HG02588 (cell line): ENCODE results near the gene TVP23A.

Source experiments
- ATAC-seq: cut with Tn5 transposase; IDR thresholded peaks from one replicate; pipeline ENCODE4 v1.9.1; 2021; ENCODE audit warnings: mild to moderate bottlenecking, moderate library complexity; ENCODE audit not compliant: unreplicated experiment

The TVP23A gene

GRCh38 chr16:10817963-10818941, at the start of gene TVP23A:
Gene TVP23A (minus strand): TSS chr16:10818794. CDS start chr16:10818493, 301 bp downstream.
- no peak for ATAC-seq

- no peak for ATAC-seq
Measured at GRCh38 chr16:10868104-10868595, 49.6 kb upstream of the TVP23A start.

GRCh38 chr16:10867199-10867598, 48.6 kb upstream of the TVP23A start:
- ATAC-seq = no peak

- ATAC-seq = no peak
Measured at GRCh38 chr16:10865991-10866966, 47.7 kb upstream of the TVP23A start.

GRCh38 chr16:10862438-10862837, 43.8 kb upstream of the TVP23A start:
- ATAC-seq = no peak

GRCh38 chr16:10859658-10860057, 41.1 kb upstream of the TVP23A start:
- no peak for ATAC-seq

GRCh38 chr16:10859020-10859419, 40.4 kb upstream of the TVP23A start:
- ATAC-seq = no peak

GRCh38 chr16:10858203-10858602, 39.6 kb upstream of the TVP23A start:
- ATAC-seq = no peak

- no peak for ATAC-seq
Measured at GRCh38 chr16:10856042-10856441, 37.4 kb upstream of the TVP23A start.

- ATAC-seq = no peak
Measured at GRCh38 chr16:10852948-10853347, 34.4 kb upstream of the TVP23A start.

GRCh38 chr16:10852286-10852685, 33.7 kb upstream of the TVP23A start:
- no peak for ATAC-seq

GRCh38 chr16:10851512-10851911, 32.9 kb upstream of the TVP23A start:
- ATAC-seq = no peak

- ATAC-seq = no peak
Measured at GRCh38 chr16:10850478-10850850, 31.9 kb upstream of the TVP23A start.

GRCh38 chr16:10849736-10850477, 31.3 kb upstream of the TVP23A start:
- no peak for ATAC-seq

GRCh38 chr16:10847176-10847575, 28.6 kb upstream of the TVP23A start:
- ATAC-seq = no peak

GRCh38 chr16:10846213-10846998, 27.8 kb upstream of the TVP23A start:
- ATAC-seq = no peak

GRCh38 chr16:10840703-10841102, 22.1 kb upstream of the TVP23A start:
- no peak for ATAC-seq

- ATAC-seq = no peak
Measured at GRCh38 chr16:10839279-10839666, 20.7 kb upstream of the TVP23A start.

- no peak for ATAC-seq
Measured at GRCh38 chr16:10838621-10839278, 20.2 kb upstream of the TVP23A start.
